HG02610 (cell line): ENCODE measurements around the gene DST.

Experiments used
- ATAC-seq: cut with Tn5 transposase; IDR thresholded peaks from one replicate; pipeline ENCODE4 v1.9.1; 2021; ENCODE audit warnings: mild to moderate bottlenecking, moderate library complexity; ENCODE audit not compliant: unreplicated experiment

The DST gene

DNA sequence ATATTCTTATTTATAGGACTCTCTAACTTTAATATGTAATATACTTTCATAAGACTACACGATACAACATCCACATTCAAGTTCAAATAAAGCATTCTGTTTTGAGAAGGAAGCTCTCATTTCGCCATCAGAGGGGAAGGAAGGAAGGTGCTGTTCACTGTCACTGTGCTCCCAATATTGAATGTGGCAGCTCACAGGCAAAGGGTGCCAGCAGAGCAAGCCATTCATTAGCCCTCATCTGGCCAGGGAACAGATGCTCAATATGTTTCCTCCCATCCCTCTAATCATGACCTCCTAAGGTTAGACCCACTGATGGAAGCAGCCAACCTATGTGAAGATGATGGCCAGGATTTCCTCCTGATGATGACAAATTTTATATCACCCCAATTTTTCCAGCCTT lies 154.4 kb downstream of the DST start:
- no peak for ATAC-seq

DNA sequence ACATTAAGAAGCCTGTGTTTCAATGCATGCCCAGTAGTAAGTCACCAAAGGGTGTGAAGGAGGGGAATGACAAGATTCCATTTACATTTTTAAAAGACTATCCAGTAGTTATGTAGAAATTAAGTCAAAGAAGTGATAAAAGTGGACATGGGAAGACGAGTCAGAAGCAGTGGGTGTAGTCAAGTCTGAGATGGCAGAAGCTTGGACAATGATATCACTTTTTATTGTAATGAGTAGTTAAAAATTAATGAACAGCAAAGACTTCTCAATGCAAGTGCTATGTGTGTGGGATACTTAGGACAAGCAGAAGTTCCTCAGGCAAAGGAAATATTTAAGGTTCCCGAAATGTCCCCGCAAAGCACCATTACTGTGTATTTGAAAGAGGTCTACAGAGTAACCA lies 156.0 kb downstream of the DST start:
- ATAC-seq: no peak

DNA sequence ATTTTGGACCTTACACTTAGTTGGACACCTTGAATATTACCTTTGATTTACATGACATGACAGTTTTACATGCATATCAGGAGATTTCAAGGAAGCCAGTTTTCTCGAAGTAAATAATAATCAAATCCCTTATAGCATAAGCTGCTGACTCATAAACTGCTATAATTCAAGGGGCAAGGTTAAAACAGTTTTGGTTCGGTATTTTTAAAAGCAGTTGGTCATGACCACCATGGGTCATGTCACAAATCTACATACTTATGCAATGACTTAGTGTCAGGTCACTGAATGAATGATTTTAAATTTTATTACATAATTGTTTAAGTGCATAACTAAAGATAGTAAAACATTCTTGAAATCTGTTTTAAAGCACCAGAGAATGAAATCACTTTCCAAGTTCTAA lies 158.0 kb downstream of the DST start:
- no peak for ATAC-seq

DNA sequence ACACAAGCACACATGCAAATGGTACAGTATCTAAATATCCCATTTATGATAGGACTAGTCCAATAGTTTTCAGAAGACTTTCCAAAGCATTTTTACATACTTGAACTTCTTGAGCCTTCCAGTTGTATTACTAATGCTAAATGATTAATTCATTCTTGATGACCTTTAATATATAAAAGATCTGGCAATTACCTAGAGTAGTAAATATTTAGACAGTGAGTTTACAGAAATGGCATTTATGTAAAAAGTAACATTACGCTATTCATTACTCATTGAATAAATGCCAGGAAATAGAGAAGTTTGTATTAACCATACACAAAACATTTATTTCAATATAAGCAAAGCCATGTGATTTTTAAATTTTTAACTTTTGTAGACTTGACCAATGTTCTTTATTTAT lies 158.8 kb downstream of the DST start:
- ATAC-seq: no peak

DNA sequence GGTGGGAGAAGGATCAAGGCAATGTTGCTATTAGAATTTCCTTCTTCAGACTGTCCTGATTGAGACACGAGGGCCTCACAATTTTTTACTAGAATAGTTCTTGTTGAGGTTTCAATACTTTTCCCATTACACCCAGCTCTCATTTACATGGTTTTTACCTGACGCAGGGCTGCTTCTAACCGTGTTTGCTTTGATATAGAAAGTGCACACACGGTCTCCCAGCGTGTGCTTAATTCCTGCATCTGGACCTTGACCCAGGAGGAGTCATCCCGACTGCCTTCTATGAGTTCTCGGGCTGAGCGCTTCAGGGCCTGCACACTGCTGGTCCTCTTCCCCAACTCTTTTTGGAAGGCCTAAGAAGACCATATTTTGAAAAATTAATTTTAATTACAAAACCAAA lies 160.2 kb downstream of the DST start:
- no peak for ATAC-seq

DNA sequence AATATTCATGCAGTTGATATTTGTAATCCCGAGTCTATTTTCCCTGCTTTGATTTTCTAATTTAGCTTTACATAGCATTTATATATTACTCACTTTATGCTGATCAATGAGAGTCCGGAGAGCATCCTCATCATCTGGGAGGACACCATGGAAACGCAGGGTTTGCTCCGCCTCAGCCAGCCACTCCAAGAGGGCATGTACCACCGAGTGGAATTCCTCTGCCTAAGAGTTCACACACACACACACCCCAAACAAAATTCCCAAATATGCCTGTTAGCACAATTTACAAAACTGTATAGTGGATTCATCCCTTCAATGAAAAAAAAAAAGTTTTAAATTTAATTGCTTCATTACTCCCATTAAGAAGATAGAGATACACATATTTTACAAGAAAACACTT lies 160.7 kb downstream of the DST start:
- ATAC-seq: no peak

DNA sequence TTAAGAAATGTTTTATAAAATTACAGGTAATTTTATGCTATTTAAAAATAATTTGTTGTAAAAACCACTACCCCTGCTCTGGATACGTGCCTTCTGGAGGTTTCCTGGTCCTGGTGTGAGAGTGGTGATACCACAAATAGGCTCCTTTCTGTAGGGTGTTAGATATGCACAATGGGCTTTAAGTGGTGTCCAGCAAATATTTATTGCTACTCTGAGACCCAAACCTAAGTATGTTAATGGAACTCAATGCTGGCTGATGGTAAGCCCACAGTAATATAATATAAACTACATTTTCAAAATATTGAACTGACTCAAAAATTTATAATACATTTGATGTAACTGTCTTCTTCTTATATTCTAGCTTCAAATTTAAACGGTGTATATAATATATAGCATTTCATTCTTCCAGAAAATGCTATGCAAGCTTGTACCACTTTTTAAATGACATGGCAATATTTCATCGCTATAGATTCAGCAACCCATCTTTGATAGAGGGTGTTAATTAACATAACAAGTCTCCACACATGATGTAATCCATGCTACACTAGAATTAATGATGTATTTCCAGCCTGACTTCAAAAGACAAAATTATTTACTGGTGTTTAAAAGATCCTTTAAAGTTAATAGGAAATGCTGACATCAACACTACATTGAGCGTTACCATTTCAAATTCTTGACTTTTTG lies 161.9 kb downstream of the DST start:
- ATAC-seq: no peak

DNA sequence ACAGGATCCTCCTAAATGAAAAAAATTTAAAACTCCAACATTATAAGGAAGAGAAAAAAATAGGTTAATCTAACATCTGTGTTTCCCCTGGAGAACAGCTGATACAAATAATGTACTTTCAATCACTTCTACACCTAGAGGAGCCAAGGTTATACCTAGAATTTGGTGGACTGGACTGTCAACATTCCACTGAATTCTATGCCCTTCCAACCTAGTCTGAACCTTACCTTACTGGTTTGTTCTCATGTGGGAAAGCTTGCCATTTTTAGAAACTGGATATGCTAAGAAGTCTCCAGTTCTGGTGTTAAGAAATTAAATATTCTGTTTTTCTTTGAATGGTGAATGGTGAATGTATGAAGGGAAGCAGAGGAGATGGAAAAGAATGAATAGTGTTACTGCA lies 162.4 kb downstream of the DST start:
- no peak for ATAC-seq

DNA sequence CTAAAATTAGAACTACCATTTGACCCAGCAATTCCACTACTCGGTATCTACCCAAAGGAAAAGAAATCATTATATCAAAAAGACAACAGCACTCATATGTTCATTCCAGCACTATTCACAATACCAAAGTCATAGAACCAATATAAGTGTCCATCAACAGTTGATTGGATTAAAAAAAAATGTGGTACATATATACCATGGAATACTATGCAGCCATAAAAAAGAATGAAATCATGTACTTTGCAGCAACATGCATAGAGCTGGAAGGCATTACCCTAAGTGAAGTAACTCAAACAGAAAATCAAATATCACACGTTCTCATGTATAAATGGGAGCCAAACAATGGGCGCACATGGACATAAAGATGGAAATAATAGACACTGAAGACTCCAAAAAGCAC lies 163.3 kb downstream of the DST start:
- no peak for ATAC-seq

DNA sequence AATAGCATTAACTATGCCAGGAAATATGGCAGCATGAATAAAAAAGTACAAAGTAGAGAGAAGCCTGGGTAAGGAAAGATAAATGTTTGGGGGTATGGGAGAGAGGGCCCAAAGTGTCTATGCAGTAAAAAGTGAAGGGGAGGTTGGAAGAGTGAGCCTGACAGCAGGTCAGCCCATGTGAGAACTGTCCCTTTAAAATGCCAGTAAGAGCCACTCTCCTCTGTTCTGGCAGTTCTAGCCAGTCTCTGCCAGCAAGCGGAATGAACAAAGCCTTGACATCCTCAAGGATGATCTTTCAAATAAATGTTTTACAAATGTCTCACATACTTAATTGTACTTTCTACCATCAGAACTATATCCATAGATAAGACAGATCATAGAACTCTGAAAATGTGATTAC lies 164.5 kb downstream of the DST start:
- no peak for ATAC-seq

DNA sequence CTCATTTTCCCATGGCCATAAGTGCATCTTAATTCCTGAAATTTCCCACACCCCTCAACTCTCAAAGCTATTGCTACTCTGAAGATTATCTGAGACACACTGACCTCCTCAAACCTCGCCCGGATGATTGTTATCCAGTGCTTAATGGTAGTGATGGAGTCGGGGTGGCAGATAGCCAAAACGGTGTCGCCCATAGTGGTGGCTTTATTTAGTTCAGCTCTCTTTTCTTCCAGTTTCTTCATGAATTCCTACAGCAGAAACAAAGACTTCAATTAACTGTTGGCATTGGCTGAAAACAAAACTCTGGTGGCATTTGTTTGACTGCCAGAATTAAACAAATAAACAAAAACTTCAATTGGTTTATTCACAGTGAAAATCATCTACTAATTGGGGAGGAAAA lies 165.4 kb downstream of the DST start:
- ATAC-seq: no peak

DNA sequence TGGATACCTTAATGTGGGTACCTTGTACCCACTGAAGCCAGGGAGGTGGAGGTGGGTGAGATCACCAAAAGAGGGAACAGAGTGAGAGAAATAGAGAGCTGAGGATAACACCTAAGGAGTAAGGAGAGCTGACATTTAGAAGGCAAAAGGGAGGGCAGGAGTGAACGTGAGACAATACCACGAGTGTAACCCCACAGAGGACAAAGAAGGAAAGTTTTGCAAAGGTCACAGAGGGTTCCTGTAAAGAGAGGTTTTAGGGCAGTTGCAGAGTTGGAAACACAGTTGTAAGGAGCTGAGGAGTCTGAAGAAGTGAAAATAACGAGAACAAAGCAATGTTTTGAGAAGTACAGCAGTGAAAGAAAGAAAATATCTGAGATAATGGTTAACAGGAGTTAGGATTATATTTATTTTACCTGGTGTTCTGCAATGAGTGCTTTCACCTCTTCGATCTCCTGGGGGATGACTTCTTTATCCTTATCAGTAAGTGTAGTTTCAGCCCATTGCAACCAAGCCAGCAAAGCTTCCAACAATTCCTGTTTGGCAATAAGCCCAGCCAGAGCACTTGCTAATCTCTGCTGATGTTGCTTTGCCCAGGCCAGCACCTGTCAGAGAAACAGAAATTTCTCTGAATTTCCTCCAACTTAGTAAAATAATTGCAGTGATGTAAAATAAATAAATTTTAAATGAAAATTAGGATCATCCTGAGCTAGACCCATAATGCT lies 166.8 kb downstream of the DST start:
- no peak for ATAC-seq

DNA sequence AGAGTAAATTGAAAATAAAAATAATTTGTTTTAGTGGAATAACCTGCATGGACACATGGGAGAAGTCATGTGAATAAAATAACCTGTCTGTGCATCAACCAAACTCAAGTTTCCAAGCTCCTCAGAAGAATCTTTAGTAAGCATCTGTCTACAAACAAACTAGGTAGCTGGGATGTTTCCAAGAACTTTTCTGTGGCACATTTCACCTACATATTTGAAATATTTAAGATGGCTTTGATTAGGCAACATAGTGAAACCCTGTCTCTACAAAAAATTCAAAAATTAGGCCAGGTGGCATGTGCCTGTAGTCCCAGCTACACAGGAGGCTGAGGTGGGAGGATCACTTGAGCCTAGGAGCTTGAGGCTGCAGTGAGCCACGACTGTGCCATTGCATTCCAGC lies 168.2 kb downstream of the DST start:
- ATAC-seq: no peak

DNA sequence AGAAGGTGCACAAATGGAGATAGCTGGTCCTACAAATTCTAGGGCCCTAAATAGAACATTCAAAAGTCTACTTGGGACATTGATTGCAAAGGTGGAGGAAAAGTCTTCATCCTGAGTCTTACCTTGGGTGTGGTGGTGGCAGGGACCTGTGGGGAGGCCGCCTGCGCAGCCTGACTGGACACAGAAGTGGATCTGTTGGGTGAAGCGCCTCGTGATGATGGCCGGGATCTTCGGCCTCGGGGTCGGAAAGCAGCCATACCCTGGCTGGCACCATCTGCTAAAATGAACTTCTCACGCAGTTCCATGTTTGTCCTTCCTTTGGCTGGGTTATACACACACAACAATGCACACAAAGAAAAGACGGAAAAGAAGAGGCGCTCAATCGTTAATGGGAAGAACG lies 179.2 kb downstream of the DST start:
- no peak for ATAC-seq

DNA sequence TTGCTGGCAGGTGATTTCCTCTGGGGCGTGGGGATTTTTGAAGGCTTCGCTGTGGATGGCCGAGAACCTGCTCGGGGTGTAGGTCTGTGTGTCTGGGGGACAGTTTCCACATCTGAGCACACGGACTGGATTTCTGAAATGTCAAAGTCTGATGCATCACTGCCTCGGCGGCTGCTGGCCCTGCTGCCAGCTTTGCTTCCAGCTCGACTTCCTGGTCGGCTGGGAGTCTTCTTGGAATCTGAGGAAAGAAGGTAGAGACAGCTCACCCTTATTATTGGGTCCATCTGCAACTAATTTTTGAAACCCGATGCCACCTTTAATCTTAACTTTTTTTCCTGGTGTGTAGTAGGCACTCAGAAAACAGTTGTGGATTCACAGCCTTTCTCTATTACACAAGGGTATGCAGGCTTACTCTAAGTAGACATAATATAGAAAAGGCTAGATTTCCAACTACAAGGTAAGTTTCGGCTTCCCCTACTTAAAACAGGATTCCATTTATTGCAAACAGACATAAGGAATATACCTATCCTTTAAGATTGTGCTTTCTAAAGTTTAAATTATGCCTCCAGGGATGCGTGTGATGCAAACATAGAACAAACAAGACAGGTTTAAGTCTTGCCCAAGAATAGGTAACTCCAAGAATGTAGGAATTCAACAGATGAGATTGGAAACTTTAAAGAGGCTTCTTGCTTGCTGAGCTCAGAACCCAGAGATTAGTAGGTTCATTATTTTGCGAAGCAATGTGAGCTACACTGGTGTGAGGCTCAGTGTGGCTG lies 183.5 kb downstream of the DST start:
- ATAC-seq: no peak

DNA sequence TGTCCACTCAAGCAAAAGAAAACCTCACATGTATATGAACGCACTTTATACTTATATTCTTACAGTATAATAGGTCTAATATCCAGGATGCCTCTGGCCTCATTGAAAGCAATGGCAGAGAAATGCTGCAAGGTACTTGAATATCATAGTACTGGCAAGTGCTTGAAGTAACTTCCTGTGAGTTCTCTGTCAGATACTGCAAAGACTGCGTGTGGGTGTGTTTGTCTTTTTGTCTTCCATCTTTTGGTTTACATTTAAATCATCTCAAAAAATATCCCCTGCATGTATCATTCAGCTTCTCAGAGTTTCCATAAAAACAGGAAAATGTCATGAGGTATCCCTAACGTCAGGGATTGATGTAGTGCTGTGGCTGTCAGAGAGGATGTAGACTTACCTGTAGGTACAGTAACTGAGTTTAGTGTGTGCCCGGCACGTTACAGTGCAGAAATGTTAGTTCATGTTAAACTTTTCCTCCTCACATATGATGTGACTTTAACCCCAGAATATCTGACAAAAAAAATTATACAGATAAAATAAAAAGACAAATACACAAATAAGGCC lies 184.3 kb downstream of the DST start:
- ATAC-seq: no peak

DNA sequence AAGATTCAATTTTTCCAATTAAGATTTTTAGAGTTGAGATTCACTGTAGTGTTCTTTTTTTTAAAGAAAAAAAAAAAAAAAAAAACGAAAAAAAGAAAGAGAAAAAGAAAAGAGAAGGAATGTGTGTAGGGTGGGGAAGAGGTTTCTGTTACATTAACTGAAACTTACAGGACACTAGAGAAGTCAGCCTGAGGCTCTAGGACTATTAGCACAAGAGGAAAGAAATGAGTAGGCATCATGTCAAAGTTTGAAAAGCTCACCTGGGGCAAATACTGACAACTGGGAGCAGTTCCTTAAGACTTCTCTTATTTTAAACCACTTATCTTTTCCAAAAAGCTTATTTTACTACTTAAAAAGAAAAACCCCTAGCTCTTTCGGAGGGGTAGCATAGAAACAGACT lies 185.9 kb downstream of the DST start:
- ATAC-seq: no peak

DNA sequence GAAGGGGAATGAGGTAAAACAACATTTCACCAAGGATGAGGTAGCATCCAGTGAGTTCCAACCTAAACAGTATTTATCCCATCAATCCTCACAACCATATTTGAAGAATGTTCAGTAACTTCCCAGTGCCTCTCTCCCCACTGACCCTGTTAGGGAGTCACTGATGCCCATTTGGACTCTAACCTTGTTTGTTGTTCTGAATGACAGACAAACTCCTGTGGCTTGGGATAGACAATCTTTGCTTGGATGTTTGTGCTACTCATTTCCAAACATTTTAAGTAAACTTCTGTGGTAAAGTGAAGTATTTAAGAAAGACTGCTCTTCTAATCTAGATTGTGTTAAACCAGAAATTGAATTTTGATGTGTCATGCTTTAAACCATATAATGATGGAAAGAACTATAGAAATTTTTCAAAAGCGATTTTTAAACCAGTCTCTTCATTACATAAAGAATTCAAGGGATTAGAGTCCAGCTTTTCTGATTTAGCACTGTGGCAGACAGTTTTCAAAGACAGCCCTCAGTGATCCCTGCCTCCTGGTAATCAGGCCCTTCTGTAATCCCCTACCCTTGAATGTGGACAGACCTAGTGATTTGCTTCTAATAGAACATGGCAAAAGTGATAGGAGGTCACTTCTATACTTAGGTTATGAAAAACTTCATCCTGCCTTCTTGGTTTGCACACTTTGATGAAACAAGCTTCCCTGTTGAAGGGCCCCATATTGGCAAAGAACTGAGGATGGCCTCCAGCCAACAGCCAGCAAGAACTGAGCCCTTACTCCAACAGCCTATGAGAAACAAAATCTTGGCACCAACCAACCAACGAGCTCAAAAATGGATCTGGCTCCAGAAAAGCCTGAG lies 191.6 kb downstream of the DST start:
- no peak for ATAC-seq

DNA sequence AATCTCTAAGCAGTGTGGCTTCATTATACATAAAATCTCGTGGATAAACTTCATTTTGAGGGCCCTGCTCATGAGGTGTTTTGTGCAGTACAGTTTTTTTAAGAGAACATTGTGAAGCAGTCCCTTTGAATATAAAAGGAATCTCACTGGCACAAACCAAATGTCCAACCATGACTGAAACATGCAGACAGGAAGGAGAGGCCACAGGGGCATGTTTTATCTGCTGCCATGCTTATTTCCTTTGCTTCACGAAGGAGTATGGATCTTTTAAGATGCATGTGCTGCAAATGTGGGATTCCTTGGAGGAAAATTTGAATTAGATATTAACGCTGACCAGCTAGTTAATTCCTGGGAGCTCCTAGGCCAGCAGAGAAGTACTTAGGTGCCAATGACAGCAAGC lies 192.3 kb downstream of the DST start:
- ATAC-seq: no peak

DNA sequence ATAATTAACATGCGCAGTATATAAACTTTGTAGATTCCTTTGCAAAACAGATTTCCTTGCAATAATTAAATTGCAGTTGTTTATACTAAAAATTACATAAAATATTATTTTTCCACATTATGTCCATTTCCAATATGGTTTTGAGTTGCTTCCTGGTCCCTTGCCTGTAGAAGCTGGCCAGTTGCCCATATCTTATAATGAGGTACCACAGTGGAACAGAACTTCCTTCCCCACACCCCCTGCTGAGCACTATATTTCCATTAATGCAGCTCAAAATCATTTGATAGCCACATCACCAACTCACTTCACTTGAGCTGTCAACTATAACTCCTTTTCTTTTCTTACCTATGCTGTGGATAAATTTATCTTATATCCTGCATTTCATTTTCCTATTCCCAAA lies 194.6 kb downstream of the DST start:
- ATAC-seq: no peak

DNA sequence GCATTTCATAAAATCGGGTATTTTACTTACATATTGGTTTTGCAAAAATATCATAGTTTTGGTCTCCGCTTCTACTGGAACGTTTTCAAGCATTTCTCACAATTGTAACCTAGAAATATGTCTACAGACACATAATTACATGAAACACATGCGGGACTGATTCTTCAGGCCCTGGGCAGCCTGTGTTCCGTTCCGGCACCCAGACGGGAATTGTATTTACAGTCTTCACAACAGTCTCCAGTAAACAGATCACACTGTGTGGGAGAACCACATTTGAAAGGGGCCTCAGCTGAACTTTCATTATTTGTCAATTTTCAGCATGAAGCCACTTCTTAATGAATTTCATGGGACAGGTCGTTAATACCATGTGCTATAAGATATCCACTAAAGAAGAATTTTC lies 196.9 kb downstream of the DST start:
- no peak for ATAC-seq
